ENCODE results near the gene ABI3BP.
A peak's percentile ranks its signal among the peaks of the same experiment; 100 is the strongest.

ABI3BP gene

DNA sequence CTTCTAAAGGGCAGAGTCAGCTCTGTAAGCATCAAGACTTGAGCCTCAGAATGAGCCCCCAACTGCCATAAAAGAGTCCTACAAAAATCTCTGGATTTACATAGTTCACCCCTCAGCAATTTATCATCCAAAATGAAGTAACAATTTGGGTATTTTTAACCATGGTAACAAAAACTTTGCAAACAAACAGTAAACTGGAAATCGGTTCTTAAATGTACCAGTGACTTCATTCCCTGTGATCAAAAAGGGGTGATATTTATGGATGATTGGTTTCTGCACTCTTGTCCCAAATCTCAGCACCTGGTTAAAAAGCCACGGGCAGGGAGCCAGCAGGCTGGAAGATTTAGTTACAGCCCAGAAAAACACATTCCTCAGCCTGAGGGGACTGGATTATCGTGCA, 210.3 kb downstream of the ABI3BP start:
- DNase-seq (ENCODE audit: low read depth): peak; percentile 26
- no peak for TF ChIP-seq CTCF (conservative IDR thresholded peaks at IDR 0.05; ENCODE audit: low read depth, low read length)
- no peak overlapping the region for H3K4me3 ChIP-seq (ENCODE audit: low read length)

- no peak for DNase-seq (ENCODE audit: low read depth)
- no peak overlapping the region for H3K4me3 ChIP-seq (ENCODE audit: low read length)
- no peak for TF ChIP-seq CTCF (conservative IDR thresholded peaks at IDR 0.05; ENCODE audit: low read depth, low read length)
Measured at GRCh38 chr3:100782348-100782747, 210.9 kb downstream of the ABI3BP start.

- no peak overlapping the region for H3K4me3 ChIP-seq (ENCODE audit: low read length)
- no peak for TF ChIP-seq CTCF (conservative IDR thresholded peaks at IDR 0.05; ENCODE audit: low read depth, low read length)
- DNase-seq (ENCODE audit: low read depth): no peak
Measured at GRCh38 chr3:100781301-100781700, 211.9 kb downstream of the ABI3BP start.

GRCh38 chr3:100780071-100780622, 213.1 kb downstream of the ABI3BP start:
- no peak overlapping the region for H3K4me3 ChIP-seq (ENCODE audit: low read length)
- no peak for DNase-seq (ENCODE audit: low read depth)
- TF ChIP-seq CTCF (conservative IDR thresholded peaks at IDR 0.05; ENCODE audit: low read depth, low read length): no peak

DNA sequence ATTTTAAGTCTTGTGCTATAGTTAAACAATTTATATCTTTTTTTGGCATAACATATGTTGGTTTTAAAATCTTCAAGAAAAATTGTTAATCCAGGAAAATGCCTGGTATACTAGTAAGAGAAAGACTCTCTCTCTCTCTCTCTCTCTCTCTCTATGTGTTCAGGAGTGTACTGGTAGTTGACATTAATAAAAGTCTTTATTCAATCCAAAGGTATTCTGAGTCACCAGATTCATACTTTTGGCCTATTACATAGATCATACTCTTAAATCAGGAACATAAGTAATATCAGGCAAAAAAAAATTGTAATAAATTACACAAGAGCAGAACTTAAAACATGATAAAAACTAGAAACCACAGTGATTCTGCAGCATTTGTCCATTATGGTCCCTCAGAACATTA, 213.7 kb downstream of the ABI3BP start:
- TF ChIP-seq CTCF (conservative IDR thresholded peaks at IDR 0.05; ENCODE audit: low read depth, low read length): no peak

DNA sequence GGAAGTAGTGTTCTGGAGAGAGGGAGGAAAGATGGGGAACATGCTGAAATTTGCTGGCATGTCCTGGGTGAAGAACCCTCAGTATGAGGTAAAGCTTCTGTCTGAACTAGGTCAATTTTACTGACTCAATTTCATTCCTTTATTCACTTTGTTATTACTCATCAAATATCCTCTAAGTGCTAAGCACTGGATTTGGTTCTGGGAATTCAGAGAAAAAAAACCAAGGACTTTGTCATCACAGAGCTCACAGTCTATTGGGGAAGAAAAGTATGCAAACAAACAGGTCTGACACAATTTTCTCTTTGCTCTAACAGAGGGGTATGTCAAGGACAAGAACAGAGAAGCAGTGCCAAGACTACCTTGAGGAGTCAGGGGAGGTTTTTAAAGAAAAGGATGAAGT, 215.9 kb downstream of the ABI3BP start:
- DNase-seq (ENCODE audit: low read depth): no peak
- TF ChIP-seq CTCF (conservative IDR thresholded peaks at IDR 0.05; ENCODE audit: low read depth, low read length): no peak
- H3K4me3 ChIP-seq (ENCODE audit: low read length): no peak overlapping the region

More for the DNA sequence above, 213.7 kb downstream of the ABI3BP start:
- DNase-seq (ENCODE audit: low read depth): no peak
- H3K4me3 ChIP-seq (ENCODE audit: low read length): no peak overlapping the region

DNA sequence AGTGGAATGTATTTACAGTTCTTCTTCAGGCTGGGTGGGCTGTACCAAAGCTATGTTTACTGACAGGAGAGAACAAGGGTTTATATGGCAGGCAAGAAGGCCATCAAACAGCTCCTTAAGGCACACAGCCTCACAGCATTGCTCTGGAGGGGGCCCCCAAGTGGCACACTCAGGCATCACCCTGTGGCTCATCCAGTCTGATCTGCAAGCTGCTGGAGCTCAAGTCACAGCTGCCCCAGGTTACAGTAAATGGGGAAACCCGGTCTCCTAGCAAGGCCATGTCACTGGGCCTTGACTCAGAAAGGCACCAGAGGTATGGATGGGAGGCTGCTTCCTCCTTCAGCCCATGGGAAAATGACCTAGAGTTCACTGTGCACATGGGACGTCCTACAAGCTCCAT, 216.5 kb downstream of the ABI3BP start:
- DNase-seq (ENCODE audit: low read depth): no peak

More for the DNA sequence above, 216.5 kb downstream of the ABI3BP start:
- peak; percentile 14 for TF ChIP-seq CTCF (conservative IDR thresholded peaks at IDR 0.05; ENCODE audit: low read depth, low read length)
- no peak overlapping the region for H3K4me3 ChIP-seq (ENCODE audit: low read length)

Data from retinal pigment epithelial cell (primary cell).